BJ (cell line): Measurements from ENCODE around the gene PPM1B. TPM values are rescaled to one million over a fixed set of nuclear protein-coding genes. Genes with fewer than 3 reads are reported as not detected.

Experiments used
- CTCF ChIA-PET: fragments of 350-600 bp; formaldehyde crosslinking; extraction: SDS; loops from one replicate; lab custom pipeline; 2021; ENCODE audit warnings: antibody characterized with exemption, inconsistent platforms; lab: Yijun Ruan, JAX
- POLR2A ChIA-PET: fragments of 300-600 bp; sonication (Branson Sonifier 250); formaldehyde crosslinking; extraction: SDS; loops from one replicate; lab custom pipeline; 2021; ENCODE audit warnings: antibody characterized with exemption; lab: Charles Lee
- DNase-seq: peaks from one replicate; pipeline ENCODE4 v3.0.0-alpha.2; 2011; ENCODE audit warnings: low read depth
- H3K27me3 ChIP-seq: 2 replicates; pipeline ENCODE4 v1.6.0; 2011; ENCODE audit warnings: low read length; ENCODE audit not compliant: control insufficient read depth, insufficient read depth
- H3K36me3 ChIP-seq: 2 replicates; pipeline ENCODE4 v1.5.1; 2011; ENCODE audit warnings: low read length; ENCODE audit not compliant: control insufficient read depth, insufficient read depth
- H3K4me3 ChIP-seq: 2 replicates; pipeline ENCODE4 v1.5.1; 2011; ENCODE audit warnings: low read depth, mild to moderate bottlenecking, control low read depth, low read length
- polyA plus RNA-seq: library from polyadenylated mRNA; depleted of rRNA; stranded (reverse); fragments of >200 nt; gene quantifications from 2 replicates; pipeline ENCODE4 v1.2.3, GENCODE V29; 2011; rRNA removed
- small RNA-seq: library from RNA; depleted of rRNA; stranded (forward); fragments of <200 nt; gene quantifications from one replicate; pipeline ENCODE3, GENCODE V24; 2012; ENCODE audit warnings: low replicate concordance, low read depth; ENCODE audit not compliant: insufficient read length
- TF ChIP-seq, protein P1 (sequence below): IDR thresholded peaks from 2 replicates; pipeline ENCODE4 v1.5.1; 2011; ENCODE audit warnings: low read depth, mild to moderate bottlenecking, control low read depth, inconsistent platforms, low read length, moderate library complexity; ENCODE audit not compliant: insufficient read depth

Gene PPM1B
- polyA plus RNA-seq, 1 experiment: 8.2 TPM

DNA sequence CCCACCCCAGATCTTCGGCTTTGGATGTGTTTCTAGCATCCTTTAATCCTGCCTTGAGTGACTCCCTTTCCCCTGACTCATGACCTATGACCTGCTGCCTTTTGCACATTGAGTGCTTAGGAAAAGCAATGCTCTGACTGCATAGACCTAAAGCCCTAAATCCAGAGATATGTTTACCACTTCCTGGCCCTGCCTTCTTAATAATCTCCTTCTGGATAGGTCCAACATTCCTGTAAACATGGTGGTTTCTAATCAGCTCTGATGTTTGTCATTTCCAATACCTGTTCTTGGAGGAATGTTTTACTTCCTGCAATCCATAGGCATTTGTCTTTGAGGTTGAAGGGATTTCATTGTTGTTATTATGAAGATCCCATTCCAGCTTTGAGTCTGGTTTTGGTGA is 108.9 kb downstream of the PPM1B start:
- TF ChIP-seq, protein P1, sequence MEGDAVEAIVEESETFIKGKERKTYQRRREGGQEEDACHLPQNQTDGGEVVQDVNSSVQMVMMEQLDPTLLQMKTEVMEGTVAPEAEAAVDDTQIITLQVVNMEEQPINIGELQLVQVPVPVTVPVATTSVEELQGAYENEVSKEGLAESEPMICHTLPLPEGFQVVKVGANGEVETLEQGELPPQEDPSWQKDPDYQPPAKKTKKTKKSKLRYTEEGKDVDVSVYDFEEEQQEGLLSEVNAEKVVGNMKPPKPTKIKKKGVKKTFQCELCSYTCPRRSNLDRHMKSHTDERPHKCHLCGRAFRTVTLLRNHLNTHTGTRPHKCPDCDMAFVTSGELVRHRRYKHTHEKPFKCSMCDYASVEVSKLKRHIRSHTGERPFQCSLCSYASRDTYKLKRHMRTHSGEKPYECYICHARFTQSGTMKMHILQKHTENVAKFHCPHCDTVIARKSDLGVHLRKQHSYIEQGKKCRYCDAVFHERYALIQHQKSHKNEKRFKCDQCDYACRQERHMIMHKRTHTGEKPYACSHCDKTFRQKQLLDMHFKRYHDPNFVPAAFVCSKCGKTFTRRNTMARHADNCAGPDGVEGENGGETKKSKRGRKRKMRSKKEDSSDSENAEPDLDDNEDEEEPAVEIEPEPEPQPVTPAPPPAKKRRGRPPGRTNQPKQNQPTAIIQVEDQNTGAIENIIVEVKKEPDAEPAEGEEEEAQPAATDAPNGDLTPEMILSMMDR: no peak
- no peak overlapping the region for H3K4me3 ChIP-seq
- DNase-seq: no peak
- CTCF ChIA-PET: no interaction called here
- POLR2A ChIA-PET: no interaction called here
- H3K27me3 ChIP-seq: no peaks in the 10 kb centered on the region; the same call in 1 of the 2 replicates
- H3K36me3 ChIP-seq: no peaks in the 10 kb centered on the region

DNA sequence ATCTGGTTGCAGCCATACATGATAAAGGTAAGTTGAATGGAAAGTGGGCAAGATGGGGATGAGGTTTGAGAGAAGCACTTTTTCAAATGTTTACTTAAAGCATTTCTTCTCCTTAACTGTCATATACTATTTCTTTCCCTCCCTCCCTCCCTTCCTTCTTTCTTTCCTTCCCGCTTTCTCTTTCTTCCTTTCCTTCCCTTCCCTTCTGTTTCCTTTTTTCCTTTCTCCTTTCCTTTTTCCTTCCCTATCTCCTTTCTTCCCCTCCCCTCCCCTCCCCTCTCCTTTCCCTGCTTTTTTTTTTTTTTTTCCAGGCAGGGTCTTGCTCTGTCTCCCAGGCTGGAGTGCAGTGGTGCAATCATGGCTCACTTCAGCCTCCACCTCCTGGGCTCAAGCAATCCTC is 112.2 kb downstream of the PPM1B start:
- Histone ChIP-seq H3K27me3 (no peaks in the 10 kb centered on the region; the same call in 1 of the 2 replicates), H3K4me3 (no peak overlapping the region), H3K36me3 (no peaks in the 10 kb centered on the region)
- TF ChIP-seq, protein P1: no peak
- DNase-seq: no peak
- ChIA-PET CTCF (no interaction called here), POLR2A (no interaction called here)

Small RNAs within 50 kb of the gene (small RNA-seq; reads per million reads assigned to genes)
- not detected for gene RNU6-566P

Other genes with a start within 250 kb of the PPM1B start
- gene LRPPRC, start 172.9 kb upstream of the PPM1B start, polyA plus RNA-seq: 24.9 and 49.0 TPM in 2 replicates
- gene SLC3A1, start 106.6 kb downstream of the PPM1B start, polyA plus RNA-seq: 0.06 TPM in 1 of 2 replicates, not detected in the other
- gene PREPL, start 192.6 kb downstream of the PPM1B start, polyA plus RNA-seq: 18.4 and 41.5 TPM in 2 replicates
- gene CAMKMT, start 193.1 kb downstream of the PPM1B start, polyA plus RNA-seq: 2.0 and 4.1 TPM in 2 replicates